Ishikawa (cell line): Measurements from ENCODE around the gene KIRREL3.

Experiments used
- CEBPB ChIP-seq: IDR thresholded peaks from 2 replicates; pipeline ENCODE4 v1.6.1; 2012
- CREB1 ChIP-seq: IDR thresholded peaks from 2 replicates; pipeline ENCODE4 v1.6.1; 2012; ENCODE audit warnings: low read depth
- EGR1 ChIP-seq: IDR thresholded peaks from 2 replicates; pipeline ENCODE4 v1.6.1; 2012
- EP300 ChIP-seq: IDR thresholded peaks from 2 replicates; pipeline ENCODE4 v1.6.1; 2012; ENCODE audit warnings: borderline replicate concordance
- FOXM1 ChIP-seq: IDR thresholded peaks from 2 replicates; pipeline ENCODE4 v1.6.1; 2012; ENCODE audit warnings: low read depth, borderline replicate concordance
- MAX ChIP-seq: IDR thresholded peaks from 2 replicates; pipeline ENCODE4 v1.6.1; 2012
- NFIC ChIP-seq: IDR thresholded peaks from 2 replicates; pipeline ENCODE4 v1.6.1; 2012
- RAD21 ChIP-seq: IDR thresholded peaks from 2 replicates; pipeline ENCODE4 v1.6.1; 2012; ENCODE audit warnings: low read depth
- REST ChIP-seq: IDR thresholded peaks from 2 replicates; pipeline ENCODE4 v1.6.1; 2012; ENCODE audit warnings: low read depth, mild to moderate bottlenecking
- TAF1 ChIP-seq: IDR thresholded peaks from 2 replicates; pipeline ENCODE4 v1.6.1; 2012; ENCODE audit warnings: low read depth, mild to moderate bottlenecking
- TCF12 ChIP-seq: IDR thresholded peaks from 2 replicates; pipeline ENCODE4 v1.6.1; 2012; ENCODE audit warnings: low read depth
- TEAD4 ChIP-seq: IDR thresholded peaks from 2 replicates; pipeline ENCODE4 v1.6.1; 2012
- USF1 ChIP-seq: IDR thresholded peaks from 2 replicates; pipeline ENCODE4 v1.6.1; 2012
- YY1 ChIP-seq: IDR thresholded peaks from 2 replicates; pipeline ENCODE4 v1.6.1; 2012; ENCODE audit warnings: low read depth
- ZBTB7A ChIP-seq: IDR thresholded peaks from 2 replicates; pipeline ENCODE4 v1.6.1; 2012; ENCODE audit warnings: low read depth

KIRREL3 gene

GRCh38 chr11:126880872-126881271 is 119.7 kb downstream of the KIRREL3 start:
- TF ChIP-seq YY1 (no peak), MAX (no peak), CEBPB (no peak), ZBTB7A (no peak), RAD21 (no peak), USF1 (no peak), REST (no peak), CREB1 (no peak), TAF1 (no peak), TEAD4 (no peak), EGR1 (no peak), NFIC (no peak)

- TF ChIP-seq FOXM1 (no peak), ZBTB7A (no peak), NFIC (no peak), USF1 (no peak), MAX (no peak), TAF1 (no peak), EGR1 (no peak)
Observed at GRCh38 chr11:126879516-126879915, 121.1 kb downstream of the KIRREL3 start.

GRCh38 chr11:126878913-126879482 is 121.6 kb downstream of the KIRREL3 start:
- no peak for TF ChIP-seq NFIC
- no peak for TF ChIP-seq EGR1
- no peak for TF ChIP-seq YY1

- TF ChIP-seq YY1, result no peak
- TF ChIP-seq RAD21, result 0 out of 2 replicates have a peak, but pooled peaks have one; percentile 18
- no peak for TF ChIP-seq TAF1
Observed at GRCh38 chr11:126874831-126875230, 125.7 kb downstream of the KIRREL3 start.

- no peak for TF ChIP-seq EGR1
- no peak for TF ChIP-seq MAX
- TF ChIP-seq EP300, result no peak
- no peak for TF ChIP-seq TAF1
- TF ChIP-seq NFIC, result no peak
- TF ChIP-seq TCF12, result no peak
- no peak for TF ChIP-seq USF1
- no peak for TF ChIP-seq RAD21
- no peak for TF ChIP-seq YY1
- no peak for TF ChIP-seq REST
- no peak for TF ChIP-seq FOXM1
- TF ChIP-seq CEBPB, result no peak
- no peak for TF ChIP-seq ZBTB7A
- no peak for TF ChIP-seq TEAD4
- no peak for TF ChIP-seq CREB1
Observed at GRCh38 chr11:126874276-126874675, 126.3 kb downstream of the KIRREL3 start.

GRCh38 chr11:126871792-126872191 is 128.8 kb downstream of the KIRREL3 start:
- TF ChIP-seq RAD21 (no peak), REST (no peak), USF1 (no peak), FOXM1 (no peak), CEBPB (no peak)
